ENCODE measurements around the gene PPRC1. TPM values are rescaled to one million over a fixed set of nuclear protein-coding genes. Genes with fewer than 3 reads are reported as not detected.

The PPRC1 gene
- total and polyA plus RNA-seq, 4 donors = 4.9 to 10.1 (median 8.7) TPM

GRCh38 chr10:102196893-102197292, 64.1 kb downstream of the PPRC1 start:
- H3K4me3 ChIP-seq (ENCODE audit: low read depth in 1 of 3, low read length in 3 of 3) = no peak overlapping the region
- H3K27ac ChIP-seq (ENCODE audit: low read depth in 1 of 2, low read length in 2 of 2) = no peak overlapping the region
- no peaks in the 10 kb centered on the region for H3K4me1 ChIP-seq (ENCODE audit: control insufficient read depth in 4 of 4, insufficient read depth in 4 of 4, low read length in 3 of 4)
- H3K36me3 ChIP-seq (ENCODE audit: control insufficient read depth in 4 of 4, insufficient read depth in 3 of 4, low read depth in 1 of 4, low read length in 3 of 4) = no peaks in the 10 kb centered on the region
- 77% methylated on average over 2 of the region's 2 CpGs for WGBS
- no peaks in the 10 kb centered on the region for H3K27me3 ChIP-seq (ENCODE audit: control insufficient read depth in 4 of 4, insufficient read depth in 4 of 4, low read length in 3 of 4)
- no peak for TF ChIP-seq REST (IDR thresholded peaks at IDR 0.05)
- no peak for TF ChIP-seq YY1 (IDR thresholded peaks at IDR 0.05)
- no peak for TF ChIP-seq HNF4G (IDR thresholded peaks at IDR 0.05)
- TF ChIP-seq ZBTB33 (IDR thresholded peaks at IDR 0.05) = no peak
- no peak for TF ChIP-seq HNF4A (conservative IDR thresholded peaks at IDR 0.05)
- TF ChIP-seq TAF1 (conservative IDR thresholded peaks at IDR 0.05) = no peak
- no peak for TF ChIP-seq CTCF (IDR thresholded peaks at IDR 0.05; ENCODE audit: low read depth, low read length, missing input control)
- no peak for TF ChIP-seq FOXA2 (IDR thresholded peaks at IDR 0.05)
- no peak for TF ChIP-seq GABPA (IDR thresholded peaks at IDR 0.05 in 1 of 2, conservative IDR thresholded peaks at IDR 0.05 in 1 of 2)
- no peak for TF ChIP-seq RXRA (IDR thresholded peaks at IDR 0.05)
- TF ChIP-seq SP1 (IDR thresholded peaks at IDR 0.05) = no peak
- TF ChIP-seq EGR1 (IDR thresholded peaks at IDR 0.05; ENCODE audit: low read depth in 2 of 2) = no peak
- TF ChIP-seq MAX (IDR thresholded peaks at IDR 0.05) = no peak
- TF ChIP-seq JUND (IDR thresholded peaks at IDR 0.05) = no peak
- no peak for TF ChIP-seq RAD21 (IDR thresholded peaks at IDR 0.05)
- no peak for TF ChIP-seq FOXA1 (IDR thresholded peaks at IDR 0.05)
- no peak for TF ChIP-seq NR2F2 (IDR thresholded peaks at IDR 0.05)
- no peak for TF ChIP-seq ATF3 (IDR thresholded peaks at IDR 0.05)
- no peak for DNase-seq (ENCODE audit: low spot score)
- H3K9ac ChIP-seq (ENCODE audit: low read depth in 1 of 2, low read length in 2 of 2) = no peak overlapping the region
- no peaks in the 10 kb centered on the region for H3K9me3 ChIP-seq (ENCODE audit: control insufficient read depth in 4 of 4, low read length in 3 of 4)
